LoVo (cell line): Measurements from ENCODE around the gene IQCE.
"Not testable (repeated sequence)": the region's sequence is repeated elsewhere in the genome, so short reads cannot be mapped to it uniquely, and the experiment has no call there.

Source experiments
- DNase-seq: peaks from one replicate; pipeline ENCODE4 v3.0.0-alpha.2; 2016; ENCODE audit warnings: low spot score

IQCE gene

GRCh38 chr7:2555121-2556052 is 3.4 kb upstream of the IQCE start, which contains the start of gene BRAT1:
TSS of gene BRAT1 (minus strand) at chr7:2555524. CDS start at chr7:2554431, 1,093 bp downstream.
- DNase-seq = peak; percentile 98

- DNase-seq = peak; percentile 47
Measured at GRCh38 chr7:2559283-2559950, 638 bp downstream of the IQCE start.

- DNase-seq = not testable (repeated sequence)
Measured at GRCh38 chr7:2563955-2564354, 5.2 kb downstream of the IQCE start.

DNA sequence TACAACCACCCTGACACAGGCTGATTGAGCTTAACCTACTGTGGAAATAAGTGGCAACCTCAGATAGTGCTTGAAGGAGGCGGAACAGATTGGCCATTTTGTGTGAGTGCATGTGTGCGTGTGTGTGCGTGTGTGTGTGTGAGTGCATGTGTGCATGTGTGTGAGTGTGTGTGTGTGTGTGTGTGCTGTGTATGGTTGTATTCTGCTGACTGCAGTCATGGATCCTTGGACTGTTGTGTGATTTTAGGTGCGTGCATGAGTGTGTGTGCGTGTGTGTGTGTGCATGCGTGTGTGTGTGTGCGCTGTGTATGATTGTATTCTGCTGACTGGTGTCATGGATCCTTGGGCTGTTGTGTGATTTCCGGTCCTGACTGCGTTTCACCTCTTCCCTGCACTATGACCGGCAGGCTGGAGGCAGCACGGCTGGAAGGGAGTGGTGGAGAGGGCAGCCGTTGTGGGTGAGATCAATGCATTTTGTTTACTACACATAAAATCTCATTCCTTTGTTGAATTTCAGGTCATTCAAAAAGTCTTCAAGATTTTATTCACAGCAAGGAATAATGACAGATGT is 6.3 kb downstream of the IQCE start:
- DNase-seq = no peak

DNA sequence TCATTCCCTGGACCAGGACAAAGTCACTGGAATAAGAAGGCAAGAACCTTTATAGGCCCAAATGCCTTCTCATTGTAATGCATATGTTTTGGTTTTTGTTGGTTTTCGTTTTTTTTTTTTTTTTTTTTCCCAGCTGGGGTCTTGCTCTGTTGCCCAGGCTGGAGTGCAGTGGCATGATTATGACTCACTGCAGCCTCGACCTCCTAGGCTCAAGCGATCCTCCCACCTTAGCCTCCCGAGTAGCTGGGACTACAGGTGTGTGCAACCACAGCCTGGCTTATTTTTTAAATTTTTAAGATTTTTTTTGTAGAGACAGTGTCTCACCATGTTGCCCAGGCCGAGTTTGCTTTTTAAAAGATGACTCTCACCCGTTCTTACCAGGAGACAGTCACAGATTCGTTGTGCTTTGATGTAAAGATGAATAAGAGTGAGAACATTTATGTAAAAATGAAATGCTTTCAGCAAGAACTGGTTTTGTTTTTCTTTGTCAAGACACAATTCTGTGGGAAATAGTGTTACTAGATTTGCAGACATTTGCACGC is 7.6 kb downstream of the IQCE start:
- DNase-seq = no peak

DNA sequence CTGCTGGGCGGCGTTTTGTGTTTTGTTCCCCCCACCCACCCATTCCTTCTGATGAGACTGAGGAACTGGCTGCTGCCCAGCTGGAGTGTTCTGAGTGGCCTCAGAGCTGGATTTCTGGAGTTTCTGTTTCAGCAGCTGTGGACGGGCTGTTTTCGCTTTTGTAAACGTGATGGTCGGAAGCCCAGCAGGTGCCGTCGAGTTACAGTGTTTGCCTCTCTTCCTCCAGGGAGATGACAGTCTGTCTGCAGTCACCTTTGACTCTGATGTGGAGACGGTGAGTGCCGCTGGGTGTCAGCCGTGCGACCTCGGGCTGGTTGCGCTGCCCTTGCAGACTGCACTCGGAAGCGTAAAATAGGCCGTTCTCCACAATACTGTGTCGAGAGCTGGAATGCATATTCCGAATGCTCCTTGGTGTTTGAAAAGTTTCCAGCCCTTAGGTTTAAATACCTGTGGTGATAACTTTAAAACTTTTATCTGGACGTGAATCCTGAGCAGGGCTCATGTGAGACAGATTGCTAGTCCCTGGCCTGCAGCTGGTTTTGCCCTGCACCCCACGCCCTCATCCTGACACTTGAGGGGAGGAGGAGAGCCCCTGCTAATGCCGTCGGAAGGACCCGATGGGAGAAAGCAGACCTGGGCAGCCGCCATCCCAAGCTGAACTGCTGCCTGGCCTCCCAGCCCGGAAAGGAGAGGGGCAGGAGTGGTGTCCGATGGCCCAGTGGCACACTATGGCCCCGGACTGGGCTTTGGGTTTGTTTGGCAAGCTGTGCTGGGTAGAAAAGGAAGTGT is 8.3 kb downstream of the IQCE start:
- no peak for DNase-seq

DNA sequence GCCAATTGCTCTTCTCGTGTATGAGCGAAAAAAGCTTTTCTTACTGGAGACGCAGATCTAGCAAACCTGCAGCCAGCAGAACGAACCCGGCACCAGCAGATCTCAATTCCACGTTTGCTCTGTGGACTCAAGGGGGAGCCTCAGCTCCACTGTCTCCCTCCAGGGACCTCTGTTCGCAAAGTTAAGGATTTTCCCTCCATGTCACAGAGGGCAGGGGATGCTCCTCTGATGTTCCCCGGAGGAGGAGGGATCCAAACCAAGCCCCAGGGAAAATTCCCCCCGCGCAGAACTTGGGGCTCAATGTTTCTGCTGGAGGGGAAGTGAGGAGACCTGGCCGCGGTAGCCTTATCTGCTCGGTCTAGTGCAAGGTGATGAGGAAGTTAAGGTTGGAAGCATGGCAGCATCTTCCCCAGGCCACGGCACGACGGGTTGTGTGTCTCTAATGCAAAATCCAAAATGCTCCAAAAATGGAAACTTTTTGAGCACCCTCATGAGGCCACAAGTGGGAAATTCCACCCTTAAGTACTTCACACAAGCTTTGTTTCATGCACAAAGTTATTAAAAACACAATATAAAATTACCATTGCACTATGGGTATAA is 9.0 kb downstream of the IQCE start:
- DNase-seq = no peak

GRCh38 chr7:2568521-2569223 is 9.9 kb downstream of the IQCE start:
- DNase-seq = no peak

DNA sequence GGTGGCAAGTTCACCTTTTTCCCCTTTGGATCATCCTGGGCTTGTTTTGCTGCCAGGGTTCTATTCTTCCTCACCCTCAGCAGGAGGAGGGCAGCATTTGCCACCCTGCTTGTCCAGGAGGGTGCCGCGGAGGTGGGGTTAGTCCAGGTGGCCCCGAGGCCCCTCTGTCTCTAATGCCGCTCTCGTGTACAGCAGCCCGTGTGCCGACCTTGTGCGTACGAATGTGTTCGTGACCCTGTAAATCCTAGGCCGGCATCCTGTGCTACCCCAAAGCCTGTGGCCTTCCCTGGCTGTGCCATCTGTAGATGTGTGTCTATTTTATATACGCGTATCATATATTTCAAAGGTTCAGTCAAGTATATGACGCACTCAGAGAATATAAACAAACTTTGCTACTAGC is 10.6 kb downstream of the IQCE start:
- DNase-seq = no peak

DNA sequence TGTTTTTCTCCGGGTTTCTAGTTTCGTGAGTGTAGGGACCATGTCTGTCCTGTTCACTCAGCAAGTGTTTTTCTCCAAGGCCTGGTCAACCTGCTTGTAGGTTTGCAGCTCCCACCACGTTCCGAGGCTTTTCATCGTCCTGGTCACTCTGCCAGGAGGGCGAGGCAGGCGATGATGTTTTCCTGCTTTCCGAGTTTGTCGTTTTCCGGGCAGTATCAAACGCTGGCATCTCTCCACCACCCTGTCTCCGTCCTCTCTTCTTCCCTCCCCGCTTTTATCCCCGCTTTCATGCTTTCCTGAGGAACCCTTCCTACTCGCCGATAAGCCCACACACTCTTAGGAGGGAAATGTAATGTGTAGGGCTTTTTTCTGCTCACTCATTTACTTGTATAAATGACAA is 11.2 kb downstream of the IQCE start:
- DNase-seq = no peak

GRCh38 chr7:2571409-2571808 is 12.6 kb downstream of the IQCE start:
- DNase-seq = no peak

GRCh38 chr7:2572101-2572842 is 13.5 kb downstream of the IQCE start:
- DNase-seq = no peak

DNA sequence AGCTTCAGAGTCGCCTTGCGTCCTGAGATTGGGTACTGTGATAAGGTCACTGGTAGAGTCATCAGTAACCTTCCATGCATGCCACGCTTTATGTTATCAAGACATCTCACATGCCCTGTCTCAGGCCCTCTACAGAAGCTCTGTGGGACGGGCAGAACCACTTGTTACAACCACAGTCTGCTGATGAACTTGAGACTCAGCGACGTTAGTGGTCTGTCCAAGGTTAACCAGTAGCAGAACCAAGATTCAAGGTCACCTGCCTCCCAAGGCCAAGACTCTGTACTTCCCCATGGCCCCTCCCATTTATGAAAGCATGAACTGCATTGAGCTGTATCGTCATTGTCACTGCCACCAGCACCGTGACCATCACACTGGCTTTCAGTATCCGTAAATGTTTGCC is 15.0 kb downstream of the IQCE start:
- DNase-seq = no peak

- DNase-seq = no peak
Measured at GRCh38 chr7:2575046-2575732, 16.4 kb downstream of the IQCE start.

DNA sequence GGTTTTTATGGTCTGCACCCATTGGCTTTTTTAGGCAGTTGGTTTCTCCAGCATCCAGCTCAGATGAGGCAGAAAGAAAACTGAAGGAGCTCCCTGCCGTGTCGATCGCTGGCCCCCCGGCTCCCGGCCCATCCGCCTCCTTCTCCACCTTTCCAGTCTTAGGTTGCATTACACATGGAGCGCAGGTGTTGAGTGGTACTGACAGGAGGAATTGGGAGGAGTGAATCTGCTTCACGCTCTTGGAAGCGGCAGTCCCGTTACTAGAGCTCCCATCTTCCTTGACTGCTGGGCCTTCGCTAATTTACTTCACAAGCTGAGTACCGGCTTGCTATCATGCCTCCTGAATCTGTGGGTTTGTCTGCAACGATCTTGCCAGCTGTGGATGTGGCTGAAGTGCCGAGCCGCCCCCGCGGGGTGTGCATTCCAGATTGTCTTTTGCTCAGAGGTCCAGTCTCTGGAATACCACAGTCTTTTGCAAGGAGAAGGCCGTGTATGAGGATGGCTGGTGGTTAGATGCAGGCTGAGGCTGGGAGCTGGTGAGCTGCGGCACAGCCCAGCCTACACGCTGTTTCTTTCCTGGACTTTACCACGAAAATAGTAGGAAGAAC is 17.1 kb downstream of the IQCE start:
- DNase-seq = no peak

DNA sequence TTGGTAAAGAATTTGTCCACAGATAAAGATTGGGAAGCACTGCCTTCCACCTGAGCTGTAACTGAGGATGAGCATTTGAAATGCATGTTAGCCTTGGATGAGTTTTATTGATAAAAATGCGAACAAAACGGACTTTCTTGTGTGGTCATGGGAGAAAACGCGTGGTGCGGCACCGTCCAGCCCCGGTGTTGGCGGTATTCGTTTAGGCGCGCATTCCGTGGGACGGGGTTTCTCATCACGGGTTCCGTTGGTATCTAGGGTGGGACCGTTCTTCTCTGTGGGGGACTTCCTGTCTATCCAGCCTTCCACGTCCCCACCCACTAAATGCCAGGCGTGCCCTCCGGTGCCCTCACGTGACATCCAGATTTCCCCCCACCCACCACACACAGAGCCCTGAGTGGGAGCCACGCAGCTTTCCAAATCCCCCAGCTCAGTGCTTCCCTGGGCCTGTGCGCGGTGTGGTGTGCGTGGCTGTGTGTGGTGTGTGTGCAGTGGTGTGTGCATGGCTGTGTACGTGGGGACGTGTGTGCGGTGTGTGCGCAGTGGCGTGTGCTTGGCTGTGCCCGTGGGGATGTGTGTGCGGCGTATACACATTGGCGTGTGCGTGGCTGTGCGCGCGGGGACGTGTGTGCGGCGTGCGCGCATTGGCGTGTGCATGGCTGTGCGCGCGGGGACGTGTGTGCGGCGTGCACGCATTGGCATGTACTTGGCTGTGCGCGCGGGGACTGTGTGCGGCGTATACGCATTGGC is 18.1 kb downstream of the IQCE start:
- DNase-seq = no peak

DNA sequence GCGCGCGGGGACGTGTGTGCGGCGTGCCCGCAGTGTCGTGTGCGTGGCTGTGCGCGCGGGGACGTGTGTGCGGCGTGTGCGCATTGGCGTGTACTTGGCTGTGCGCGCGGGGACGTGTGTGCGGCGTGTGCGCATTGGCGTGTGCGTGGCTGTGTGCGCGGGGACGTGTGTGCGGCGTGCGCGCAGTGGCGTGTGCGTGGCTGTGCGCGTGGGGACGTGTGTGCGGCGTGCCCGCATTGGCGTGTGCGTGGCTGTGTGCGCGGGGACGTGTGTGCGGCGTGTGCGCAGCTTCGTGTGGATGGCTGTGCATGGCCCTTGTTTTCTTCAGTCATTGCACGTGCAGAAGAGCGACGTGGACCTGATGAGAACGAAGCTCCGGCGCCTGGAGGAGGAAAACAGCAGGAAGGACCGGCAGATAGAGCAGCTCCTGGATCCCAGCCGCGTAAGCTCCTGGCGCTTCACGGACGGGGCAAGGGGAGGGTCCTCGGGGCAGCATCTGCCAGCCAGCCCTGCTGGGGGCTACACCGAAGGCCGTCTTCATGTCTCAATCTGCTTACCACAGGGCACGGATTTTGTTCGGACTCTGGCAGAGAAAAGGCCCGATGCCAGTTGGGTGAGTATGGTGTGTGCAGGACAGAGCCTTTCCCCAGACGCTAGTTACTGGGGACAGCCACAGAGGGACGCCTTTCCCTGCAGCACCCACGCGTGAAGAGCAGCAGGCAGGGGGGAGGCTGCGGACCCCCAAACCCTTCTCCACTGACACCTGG is 19.3 kb downstream of the IQCE start:
- no peak for DNase-seq

DNA sequence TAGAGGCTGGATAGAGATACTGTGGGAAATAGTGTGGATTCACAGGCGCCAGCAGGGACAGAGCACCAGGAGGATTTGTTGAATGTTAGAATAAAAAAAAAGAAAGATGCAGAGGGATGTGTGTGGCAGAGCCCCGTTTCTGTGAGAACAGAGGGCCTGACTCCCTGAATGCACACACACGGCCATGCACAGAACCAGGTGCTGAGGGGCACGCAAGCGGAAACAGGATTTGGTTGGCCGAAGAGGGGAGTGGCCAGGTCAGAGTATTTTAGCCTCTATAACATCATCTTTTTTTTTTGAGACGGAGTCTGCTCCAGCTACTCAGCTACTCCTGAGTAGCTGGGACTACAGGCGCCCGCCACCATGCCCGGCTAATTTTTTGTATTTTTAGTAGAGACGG is 21.9 kb downstream of the IQCE start:
- DNase-seq = no peak
